EH (cell line): ENCODE measurements around the gene REEP1.

Source experiments
- DNase-seq: peaks from one replicate; pipeline ENCODE4 v3.0.0-alpha.2; 2015; ENCODE audit warnings: low read depth

The REEP1 gene

DNA sequence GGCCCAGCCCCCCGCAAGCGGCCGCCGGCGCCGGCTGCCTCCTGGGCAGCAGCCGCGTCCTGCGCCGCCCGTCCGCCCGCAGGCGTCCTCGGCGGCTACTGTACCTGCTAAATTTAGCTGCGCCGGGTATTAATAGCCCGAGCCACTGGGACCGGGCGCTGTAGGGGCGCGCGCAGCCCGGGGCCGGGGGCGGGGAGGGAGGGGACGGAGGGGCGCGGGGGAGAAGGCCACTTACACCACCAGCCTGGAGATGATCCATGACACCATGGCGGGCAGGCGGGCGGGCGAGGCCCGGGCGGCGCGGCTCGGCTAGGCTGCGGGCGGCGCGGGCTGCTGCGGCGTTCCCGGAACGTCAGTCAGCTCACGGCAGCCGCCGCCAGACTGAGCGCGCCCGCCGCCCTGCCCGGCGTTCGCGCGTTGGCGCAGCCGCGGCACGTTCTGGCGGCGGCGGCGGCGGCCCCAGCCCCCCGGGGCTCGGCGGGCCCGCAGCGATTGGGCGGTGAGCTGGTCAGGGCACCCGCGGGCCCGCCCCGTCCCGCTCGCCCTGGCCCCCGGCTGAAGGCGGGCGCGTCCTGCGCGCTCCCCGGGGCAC, at the start of gene REEP1:
Gene REEP1 (minus strand): TSS at position 383 of the 592 bp plus-strand sequence. CDS start 116 bp downstream, at position 267.
- peak; percentile 23 for DNase-seq

GRCh38 chr2:86383844-86384243, 46.4 kb upstream of the REEP1 start:
- peak; percentile 73 for DNase-seq

DNA sequence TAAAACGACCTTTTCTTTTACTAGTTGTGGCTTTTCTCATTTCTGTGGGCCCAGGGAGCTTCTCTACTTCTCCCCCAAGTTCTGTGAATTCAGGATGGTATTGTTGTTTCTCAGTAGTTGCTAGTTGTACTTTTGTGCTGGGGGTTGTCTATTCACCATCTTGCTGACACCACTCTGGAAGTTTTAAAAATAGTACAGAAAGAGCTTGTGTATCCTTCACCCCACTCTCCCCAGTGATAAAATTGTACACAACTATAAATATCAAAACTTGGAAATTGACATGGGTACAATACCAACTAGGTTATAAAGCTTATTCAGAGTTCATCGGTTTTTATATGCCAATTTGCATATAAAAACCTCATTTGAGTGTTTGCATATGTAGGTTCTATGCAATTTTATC, 45.3 kb upstream of the REEP1 start:
- DNase-seq: no peak

DNA sequence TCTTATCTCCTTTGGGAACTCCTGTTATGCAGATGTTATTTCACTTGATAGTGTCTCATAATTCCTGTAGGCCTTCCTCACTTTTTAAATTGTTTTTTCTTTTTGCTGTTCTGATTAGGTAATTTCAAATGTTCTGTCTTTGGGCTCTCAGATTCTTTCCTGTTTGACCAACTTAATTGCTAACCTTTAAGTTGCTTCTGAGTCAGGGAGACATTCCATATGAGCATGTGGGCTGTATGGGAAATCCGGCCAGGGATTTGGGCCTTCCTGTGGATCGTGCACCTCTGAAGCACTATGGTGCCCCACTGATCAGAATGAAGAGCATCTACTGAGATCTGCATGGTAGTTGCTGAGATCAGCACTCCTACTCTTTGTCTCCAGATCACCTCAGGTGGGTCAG, 44.7 kb upstream of the REEP1 start:
- DNase-seq: no peak

GRCh38 chr2:86378469-86378868, 41.0 kb upstream of the REEP1 start:
- no peak for DNase-seq

GRCh38 chr2:86375623-86376022, 38.2 kb upstream of the REEP1 start:
- no peak for DNase-seq

DNA sequence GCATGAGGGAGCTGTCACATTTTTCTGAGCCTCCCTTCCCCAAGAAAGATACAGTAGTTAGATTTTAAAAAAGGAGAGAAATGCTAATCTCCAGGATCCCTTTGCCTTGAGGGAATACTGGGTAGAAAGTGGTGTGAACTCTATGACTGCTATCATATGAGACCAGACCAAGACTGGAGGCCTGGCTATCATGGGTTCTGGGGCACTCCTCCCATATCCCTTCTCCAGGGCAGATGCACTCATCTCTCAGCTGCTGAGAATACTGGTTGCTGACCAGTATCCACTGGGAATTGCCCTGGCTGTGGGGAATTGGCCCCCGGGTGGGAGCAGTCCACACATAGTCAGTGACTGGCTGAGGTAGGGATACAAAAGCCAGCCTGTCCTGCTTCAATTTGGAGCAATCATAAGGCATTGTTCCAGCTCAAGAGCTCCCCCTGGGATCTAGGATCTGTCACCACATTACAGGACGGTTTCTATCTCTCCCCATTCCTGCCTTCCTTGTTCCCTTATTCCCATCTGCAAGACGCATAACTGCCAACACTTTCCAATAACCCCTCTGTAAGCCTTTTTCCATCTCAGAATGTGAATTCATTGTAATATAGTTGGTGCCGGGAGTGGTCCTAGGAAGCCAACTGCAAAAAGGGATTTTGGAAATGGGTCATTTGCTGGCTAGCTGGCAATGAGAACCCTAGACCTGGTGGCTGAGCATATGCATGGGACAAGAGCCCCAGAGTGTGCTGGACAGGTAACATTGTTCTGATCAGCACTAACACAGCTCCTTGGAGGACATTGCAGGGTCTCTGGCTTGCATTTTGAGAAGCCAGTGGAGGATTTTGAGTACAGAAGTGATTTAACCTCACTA, 35.4 kb upstream of the REEP1 start:
- peak; percentile 59 for DNase-seq

- DNase-seq: no peak
These were observed 34.7 kb upstream of the REEP1 start for GRCh38 chr2:86372133-86372532.

DNA sequence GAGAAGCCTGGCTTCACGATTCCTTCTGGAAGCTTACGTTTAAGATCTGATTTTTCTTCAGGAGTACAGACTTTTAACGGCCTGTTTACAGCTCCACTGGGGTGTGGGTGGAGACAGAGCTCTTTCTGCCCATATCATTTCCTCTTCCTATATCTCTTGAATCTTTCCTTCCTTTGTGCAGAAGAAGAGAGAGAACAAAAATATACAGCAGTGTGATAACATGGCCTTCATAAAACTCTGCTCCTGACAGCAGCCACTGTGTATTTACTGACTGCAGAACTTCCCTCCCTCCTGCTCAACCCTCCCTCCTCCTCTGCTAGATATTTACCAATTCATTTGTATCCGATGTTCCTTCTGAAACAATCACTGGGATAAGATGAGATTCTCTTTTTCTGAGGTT, 34.1 kb upstream of the REEP1 start:
- no peak for DNase-seq

DNA sequence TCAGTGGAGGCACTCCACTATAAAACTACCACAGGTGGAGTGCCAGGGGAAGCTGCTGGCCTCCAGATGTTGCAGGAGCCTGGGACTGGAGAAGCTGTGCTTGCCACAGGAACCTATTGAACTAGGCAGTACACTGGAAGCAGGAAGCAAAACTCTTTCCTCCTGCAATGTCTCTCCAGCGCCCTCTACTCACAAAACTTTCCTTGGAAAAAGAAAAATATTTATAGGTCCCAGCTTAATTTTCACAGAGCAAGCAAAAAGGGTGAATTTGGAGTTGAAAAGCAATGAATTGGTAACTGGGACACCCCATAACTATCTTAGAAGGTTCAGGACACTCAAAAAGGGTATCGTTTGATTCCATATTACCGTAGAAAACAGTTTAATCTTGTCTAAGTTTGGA, 33.2 kb upstream of the REEP1 start:
- no peak for DNase-seq

GRCh38 chr2:86368161-86368824, 30.9 kb upstream of the REEP1 start:
- DNase-seq: peak; percentile 46

DNA sequence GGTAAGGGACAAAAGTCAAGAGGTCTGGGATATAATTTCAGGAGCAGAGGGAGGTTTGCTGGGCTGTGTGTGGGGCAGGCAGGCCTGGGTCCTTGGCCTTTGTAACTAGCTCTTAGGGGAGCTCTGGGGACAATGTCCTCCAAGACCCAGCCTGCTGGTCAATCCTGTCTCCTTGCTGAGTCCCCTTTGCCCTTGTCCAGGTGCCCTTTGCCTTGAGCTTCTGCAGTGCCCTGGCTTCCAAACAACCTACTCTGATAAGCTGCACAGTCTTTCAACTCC, 30.0 kb upstream of the REEP1 start:
- no peak for DNase-seq

GRCh38 chr2:86366651-86367498, 29.4 kb upstream of the REEP1 start:
- no peak for DNase-seq

DNA sequence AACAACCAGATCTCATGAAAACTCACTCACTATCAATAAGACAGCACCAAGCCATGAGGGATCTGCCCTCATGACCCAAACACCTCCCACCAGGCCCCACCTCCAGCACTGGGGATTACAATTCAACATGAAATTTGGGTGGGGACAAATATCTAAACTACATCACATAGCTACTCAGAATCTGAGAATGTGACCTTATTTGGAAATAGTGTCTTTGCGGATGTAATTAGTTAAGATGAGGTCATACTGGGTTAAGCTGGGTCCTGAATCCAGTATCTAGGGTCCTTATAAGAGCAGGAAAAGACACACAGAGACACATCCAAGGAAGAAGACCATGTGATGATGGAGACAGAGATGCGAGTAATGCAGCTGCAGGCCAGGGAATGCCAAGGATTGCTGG, 27.5 kb upstream of the REEP1 start:
- no peak for DNase-seq

DNA sequence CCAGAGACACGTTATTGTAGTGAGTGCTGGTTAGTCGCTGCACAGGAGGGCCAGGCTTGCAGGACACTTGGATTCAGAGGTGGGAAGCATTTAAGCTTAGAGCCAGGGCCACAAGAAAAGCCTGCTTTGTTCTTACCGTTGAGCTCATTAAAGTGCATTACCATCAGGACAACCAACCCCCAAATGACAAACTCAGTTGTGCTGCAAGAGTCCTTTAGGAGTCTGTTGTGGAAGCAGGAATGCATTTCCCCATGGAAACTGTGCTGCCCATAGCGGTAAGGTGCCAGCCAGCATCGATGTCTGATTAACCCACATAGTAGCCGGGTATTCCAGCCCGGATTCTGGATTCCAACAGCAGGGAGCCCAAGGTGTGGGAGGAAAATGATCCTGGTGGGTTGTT, 23.4 kb upstream of the REEP1 start:
- DNase-seq: no peak

GRCh38 chr2:86358957-86359356, 21.5 kb upstream of the REEP1 start:
- no peak for DNase-seq

- DNase-seq: no peak
These were observed 20.1 kb upstream of the REEP1 start for GRCh38 chr2:86357392-86357963.

DNA sequence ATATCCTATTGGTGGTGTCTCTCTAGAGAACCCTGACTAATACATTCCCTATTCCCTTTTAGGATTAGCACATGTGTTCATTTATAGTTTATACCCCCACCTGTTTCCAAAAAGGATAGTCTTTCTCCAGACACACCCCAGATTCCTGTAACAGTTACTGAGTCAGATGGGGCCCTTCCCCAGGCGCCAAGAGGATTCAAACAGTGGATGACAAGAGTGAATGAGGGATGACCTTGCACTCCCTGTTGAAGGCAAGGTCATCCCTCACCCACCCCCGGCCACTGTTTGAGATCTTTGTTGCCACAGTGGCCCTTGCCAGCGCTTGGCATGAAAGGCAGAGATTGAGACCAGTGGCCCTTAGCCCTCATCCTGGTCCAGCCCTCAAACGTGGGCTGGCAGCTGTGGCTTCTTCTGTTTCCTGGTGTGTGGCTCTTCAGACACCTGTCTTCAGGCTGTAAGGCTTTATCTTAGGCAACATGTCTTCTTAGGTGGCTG, 15.3 kb upstream of the REEP1 start:
- no peak for DNase-seq

- DNase-seq: no peak
These were observed 14.8 kb upstream of the REEP1 start for GRCh38 chr2:86352137-86352726.

GRCh38 chr2:86350751-86351150, 13.3 kb upstream of the REEP1 start:
- peak; percentile 16 for DNase-seq

DNA sequence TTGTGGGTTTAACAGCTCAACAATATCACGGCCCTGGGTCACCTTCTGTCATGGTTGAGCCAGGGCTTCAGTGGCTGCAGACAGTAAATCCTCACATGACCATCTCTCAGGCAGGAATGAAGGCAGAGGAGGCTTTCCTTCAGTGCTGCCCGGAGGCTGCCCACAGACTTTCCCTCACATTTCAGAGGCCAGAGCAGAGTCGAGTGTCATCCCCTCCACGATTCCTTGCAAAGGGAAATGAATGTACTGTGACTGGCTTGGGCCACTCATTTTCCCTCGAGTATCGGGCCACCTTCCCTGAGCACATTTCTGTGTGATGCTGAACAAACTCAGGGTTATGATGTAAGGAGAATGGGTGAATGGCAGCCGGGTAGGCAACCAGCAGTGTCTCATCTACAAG, 10.0 kb upstream of the REEP1 start:
- no peak for DNase-seq
